Uterus (tissue), 4 donors: ENCODE data around the gene STAMBPL1. TPM values are rescaled to one million over a fixed set of nuclear protein-coding genes. Genes with fewer than 3 reads are reported as not detected.
A peak's percentile ranks its signal among the peaks of the same experiment; 100 is the strongest.

ENCODE experiments used
- DNase-seq, 2 donors: peaks; one replicate each; pipeline ENCODE4 v3.0.0-alpha.2; 2019 to 2020
- H3K27ac ChIP-seq, 2 donors: fragments of 200-600 bp; sonication (generic); 1 replicate in 1 of 2; 2 replicates in 1 of 2; pipeline ENCODE4 v1.5.1; 2016 to 2018
- H3K27me3 ChIP-seq, 2 donors: fragments of 200-600 bp; sonication (generic); one replicate each; pipeline ENCODE4 v1.5.1; 2018 to 2019; ENCODE audit warnings: control low read depth in 1 of 2
- H3K36me3 ChIP-seq, 2 donors: fragments of 200-600 bp; sonication (generic); one replicate each; pipeline ENCODE4 v1.5.1; 2019; ENCODE audit warnings: control low read depth in 1 of 2
- H3K4me1 ChIP-seq, 2 donors: fragments of 200-600 bp; sonication (generic); one replicate each; pipeline ENCODE4 v1.5.1; 2018 to 2019; ENCODE audit warnings: control low read depth in 1 of 2
- H3K4me3 ChIP-seq, 2 donors: fragments of 200-600 bp; sonication (generic); 1 replicate in 1 of 2; 2 replicates in 1 of 2; pipeline ENCODE4 v1.5.1; 2018 to 2019; ENCODE audit warnings: mild to moderate bottlenecking in 1 of 2
- H3K9me3 ChIP-seq, 2 donors: fragments of 200-600 bp; sonication (generic); one replicate each; pipeline ENCODE4 v1.5.1; 2019; ENCODE audit warnings: control low read depth in 1 of 2
- CTCF ChIP-seq, 4 experiments: fragments of 200-600 bp in 2 of 4; fragments of 450-650 bp in 2 of 4; sonication (generic) in 2 of 4; IDR thresholded peaks; one replicate each; pipeline ENCODE4 v1.5.1; 2016 to 2019; ENCODE audit warnings: antibody characterized with exemption in 4 of 4, mild to moderate bottlenecking in 2 of 4, moderate library complexity in 1 of 4
- POLR2A ChIP-seq, 2 donors: fragments of 450-650 bp; IDR thresholded peaks; one replicate each; pipeline ENCODE4 v1.6.1; 2016; ENCODE audit warnings: antibody characterized with exemption in 2 of 2, mild to moderate bottlenecking in 1 of 2, moderate library complexity in 1 of 2
- intact Hi-C: fragments of 100-400 bp; cut with DNase I; formaldehyde crosslinking; loops from one replicate; pipeline ENCODE4 v1.15.1; 2023; ENCODE audit warnings: low total_unique reads
- total RNA-seq, 4 donors: library from RNA; depleted of rRNA in 3 of 4; stranded (reverse); fragments of >200 nt in 3 of 4; gene quantifications; one replicate each; pipeline versions ENCODE4 v1.1.0 to v1.2.4, GENCODE V29; 2014 to 2023
- donor health status: DM: yes; HTN: yes; CAD: no.

The STAMBPL1 gene
- 10 to 100 TPM in 1 of 4 donors, 1 to 10 TPM in 3; 3.8 to 23.6 (median 6.5) TPM for total RNA-seq

GRCh38 chr10:88879534-88880281 lies at the start of gene STAMBPL1:
Gene STAMBPL1, plus strand, starts transcription at chr10:88880245. Its CDS starts 21,464 bp downstream, at chr10:88901709.
- Histone ChIP-seq H3K4me1 (peaks cover 0 to 7% of the 10 kb centered on the region in 2 donors), H3K4me3 (peak within 1 kb of the TSS; percentile 64 to 68), H3K9me3 (no peaks in the 10 kb centered on the region), H3K27me3 (no peaks in the 10 kb centered on the region), H3K36me3 (no peaks in the 10 kb centered on the region), H3K27ac (peak within 1 kb of the TSS; percentile 83 to 84)
- TF ChIP-seq CTCF (IDR thresholded peaks at IDR 0.05) = no peak
- TF ChIP-seq POLR2A (IDR thresholded peaks at IDR 0.05) = no peak
- DNase-seq = no peak
- intact Hi-C loops = no loop called here

GRCh38 chr10:88830643-88831268 lies 49.3 kb upstream of the STAMBPL1 start:
- no peak overlapping the region for H3K4me3 ChIP-seq
- no peaks in the 10 kb centered on the region for H3K36me3 ChIP-seq
- H3K9me3 ChIP-seq = no peaks in the 10 kb centered on the region
- no peak for DNase-seq
- intact Hi-C loops = loop anchor here (10.0 kb wide), 1 partner anchor 374 kb away; the partner anchor contains the start of gene CH25H
- no peak overlapping the region for H3K27ac ChIP-seq
- no peaks in the 10 kb centered on the region for H3K27me3 ChIP-seq
- TF ChIP-seq CTCF (IDR thresholded peaks at IDR 0.05) = no peak
- no peak for TF ChIP-seq POLR2A (IDR thresholded peaks at IDR 0.05)
- H3K4me1 ChIP-seq = no peaks in the 10 kb centered on the region

- H3K27ac ChIP-seq = no peak overlapping the region
- no peaks in the 10 kb centered on the region for H3K36me3 ChIP-seq
- no peaks in the 10 kb centered on the region for H3K9me3 ChIP-seq
- H3K27me3 ChIP-seq = no peaks in the 10 kb centered on the region
- H3K4me3 ChIP-seq = no peak overlapping the region
- H3K4me1 ChIP-seq = no peaks in the 10 kb centered on the region
- TF ChIP-seq CTCF (IDR thresholded peaks at IDR 0.05) (no peak), POLR2A (IDR thresholded peaks at IDR 0.05) (no peak)
- intact Hi-C loops = loop anchor here (10.0 kb wide), 1 partner anchor 373 kb away; the partner anchor contains the start of gene CH25H
- no peak for DNase-seq
Observed at GRCh38 chr10:88831709-88832108, 48.3 kb upstream of the STAMBPL1 start.

- Histone ChIP-seq H3K36me3 (no peaks in the 10 kb centered on the region), H3K9me3 (no peaks in the 10 kb centered on the region), H3K4me1 (no peaks in the 10 kb centered on the region), H3K27ac (no peak overlapping the region), H3K27me3 (no peaks in the 10 kb centered on the region), H3K4me3 (no peak overlapping the region)
- TF ChIP-seq POLR2A (IDR thresholded peaks at IDR 0.05) (no peak), CTCF (IDR thresholded peaks at IDR 0.05) (no peak)
- DNase-seq = no peak
- intact Hi-C loops = loop anchor here (10.0 kb wide), 1 partner anchor 372 kb away; the partner anchor contains the start of gene CH25H
Observed at GRCh38 chr10:88832376-88832775, 47.7 kb upstream of the STAMBPL1 start.

- no peak for DNase-seq
- H3K27me3 ChIP-seq = no peaks in the 10 kb centered on the region
- no peak overlapping the region for H3K4me3 ChIP-seq
- H3K4me1 ChIP-seq = no peaks in the 10 kb centered on the region
- intact Hi-C loops = loop anchor here (10.0 kb wide), 1 partner anchor 372 kb away; the partner anchor contains the start of gene CH25H
- peak overlapping the region in 1 of 2 donors; percentile 9 for H3K27ac ChIP-seq
- no peaks in the 10 kb centered on the region for H3K36me3 ChIP-seq
- no peaks in the 10 kb centered on the region for H3K9me3 ChIP-seq
- TF ChIP-seq CTCF (IDR thresholded peaks at IDR 0.05) = no peak
- TF ChIP-seq POLR2A (IDR thresholded peaks at IDR 0.05) = no peak
Observed at GRCh38 chr10:88833156-88833555, 46.9 kb upstream of the STAMBPL1 start.
